Left ventricle myocardium superior (tissue), 1 donor: ENCODE measurements around the gene HDDC3. TPM values are rescaled to one million over a fixed set of nuclear protein-coding genes. Genes with fewer than 3 reads are reported as not detected.
A peak's percentile ranks its signal among the peaks of the same experiment; 100 is the strongest.
"Not testable (repeated sequence)": the region's sequence is repeated elsewhere in the genome, so short reads cannot be mapped to it uniquely, and the experiment has no call there.

Experiments
- ATAC-seq: fragments of 200-7000 bp; cut with Tn5 transposase; one replicate; pipeline ENCODE4 v1.9.1; 2020; ENCODE audit warnings: mild to moderate bottlenecking, moderate library complexity
- DNase-seq: peaks from one replicate; pipeline ENCODE4 v3.0.0-alpha.2; 2020
- intact Hi-C: fragments of 100-400 bp; cut with micrococcal nuclease; formaldehyde crosslinking; loops from one replicate; pipeline ENCODE4 v1.11.0; 2022
- total RNA-seq: library from RNA; stranded (reverse); fragmentation: NEBNext Ultra II Directional; extraction: Animal tissue kit (Norgen Biotek cat#: 25700); gene quantifications from one replicate; pipeline ENCODE4 v1.2.1, GENCODE V29; 2021
- donor health status: DM: no; HTN: yes; CAD: no; lungs with severe emphysema.

HDDC3 gene
- total RNA-seq, 1 donor from 2014 or later: 15.0 TPM

DNA sequence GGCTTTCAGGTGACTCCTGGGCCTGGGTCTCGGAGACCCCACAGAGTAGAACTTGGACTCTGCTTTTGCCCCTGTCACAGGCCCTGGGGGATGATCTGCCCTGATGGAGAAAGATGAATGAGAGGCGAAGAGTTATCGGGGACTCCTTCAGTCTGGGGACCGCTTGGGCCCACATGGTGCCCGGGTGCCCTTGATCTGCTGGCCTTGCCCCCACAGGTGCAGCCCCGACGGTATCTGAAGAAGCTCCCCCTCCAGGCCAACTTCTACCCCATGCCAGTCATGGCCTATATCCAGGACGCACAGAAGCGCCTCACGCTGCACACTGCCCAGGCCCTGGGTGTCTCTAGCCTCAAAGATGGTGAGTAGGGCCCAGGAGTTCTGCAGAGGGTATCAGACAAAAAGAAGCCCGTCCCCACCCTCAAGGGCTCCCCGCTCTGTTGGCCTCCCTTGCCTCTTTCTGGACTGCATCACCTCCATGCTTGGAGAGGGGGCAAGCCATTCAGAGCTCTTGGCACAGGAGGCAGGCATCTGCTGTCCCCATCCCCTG lies 18.9 kb downstream of the HDDC3 start:
- DNase-seq: peak; percentile 11
- intact Hi-C loops: no loop called here

DNA sequence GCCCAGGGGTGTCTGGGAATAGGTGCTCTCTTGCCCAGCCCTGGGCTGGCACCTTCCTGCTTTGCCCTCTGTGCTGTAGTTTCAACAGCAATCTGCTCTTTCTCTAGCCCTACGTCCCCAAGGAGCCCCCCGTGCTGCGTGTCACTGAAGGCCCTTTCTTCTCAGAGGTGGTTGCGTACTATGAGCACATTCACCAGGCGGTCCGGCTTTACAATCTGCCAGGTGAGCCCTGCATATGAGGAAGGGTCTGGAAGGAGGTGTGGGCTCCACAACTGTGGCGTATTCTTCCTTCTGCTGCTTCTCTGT lies 19.6 kb downstream of the HDDC3 start:
- DNase-seq: peak; percentile 19
- intact Hi-C loops: no loop called here
- no peak for ATAC-seq

More for the DNA sequence above, 18.9 kb downstream of the HDDC3 start:
- ATAC-seq: no peak

DNA sequence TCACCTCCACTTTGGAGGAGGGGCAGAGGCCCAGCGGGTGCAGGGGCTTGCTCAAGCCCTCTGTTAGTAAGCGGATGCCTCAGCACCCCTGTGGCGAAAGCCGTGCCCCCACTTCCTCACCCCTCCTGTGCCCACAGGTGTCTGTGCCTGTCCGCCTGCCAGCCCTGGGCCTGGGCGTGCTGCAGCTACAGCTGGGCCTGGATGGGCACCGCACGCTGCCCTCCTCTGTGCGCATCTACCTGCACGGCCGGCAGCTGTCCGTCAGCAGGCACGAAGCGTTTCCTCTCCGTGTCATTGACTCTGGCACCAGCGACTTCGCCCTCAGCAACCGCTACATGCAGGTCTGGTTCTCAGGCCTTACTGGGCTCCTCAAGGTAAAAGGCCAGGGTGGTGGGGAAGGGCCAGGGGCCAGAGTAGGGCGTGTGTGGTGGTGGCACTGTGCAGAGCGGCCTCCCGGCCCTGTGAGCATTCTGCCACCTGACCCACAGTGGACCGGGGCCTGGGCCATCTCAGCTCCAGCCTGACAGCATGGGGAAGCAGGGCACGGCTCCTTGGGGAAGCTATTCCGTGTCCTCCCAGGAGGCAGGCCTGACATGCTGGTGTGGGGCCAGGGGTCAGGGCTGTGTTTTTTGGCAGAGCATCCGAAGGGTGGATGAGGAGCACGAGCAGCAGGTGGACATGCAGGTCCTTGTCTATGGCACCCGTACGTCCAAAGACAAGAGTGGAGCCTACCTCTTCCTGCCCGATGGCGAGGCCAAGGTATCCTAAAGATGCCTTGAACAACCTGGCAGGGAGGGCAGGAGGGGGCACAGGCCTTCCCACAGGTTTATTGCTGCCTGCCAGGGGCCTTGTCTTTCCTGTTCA lies 20.2 kb downstream of the HDDC3 start:
- no peak for ATAC-seq
- intact Hi-C loops: no loop called here
- DNase-seq: peak; percentile 30

DNA sequence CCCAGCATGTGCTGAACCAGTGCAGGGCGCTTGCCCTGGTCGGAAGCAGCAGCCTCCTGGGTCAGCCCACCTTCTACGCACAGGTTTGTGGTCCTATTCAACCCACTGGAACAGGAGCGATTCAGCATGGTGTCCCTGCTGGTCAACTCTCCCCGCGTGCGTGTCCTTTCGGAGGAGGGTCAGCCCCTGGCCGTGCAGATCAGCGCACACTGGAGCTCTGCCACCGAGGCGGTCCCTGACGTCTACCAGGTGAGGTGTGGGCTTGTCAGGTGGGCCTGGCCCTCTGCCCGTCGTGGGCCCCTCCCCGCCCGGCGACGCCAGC lies 21.1 kb downstream of the HDDC3 start:
- ATAC-seq (no peak), DNase-seq (peak; percentile 23)
- intact Hi-C loops: no loop called here

DNA sequence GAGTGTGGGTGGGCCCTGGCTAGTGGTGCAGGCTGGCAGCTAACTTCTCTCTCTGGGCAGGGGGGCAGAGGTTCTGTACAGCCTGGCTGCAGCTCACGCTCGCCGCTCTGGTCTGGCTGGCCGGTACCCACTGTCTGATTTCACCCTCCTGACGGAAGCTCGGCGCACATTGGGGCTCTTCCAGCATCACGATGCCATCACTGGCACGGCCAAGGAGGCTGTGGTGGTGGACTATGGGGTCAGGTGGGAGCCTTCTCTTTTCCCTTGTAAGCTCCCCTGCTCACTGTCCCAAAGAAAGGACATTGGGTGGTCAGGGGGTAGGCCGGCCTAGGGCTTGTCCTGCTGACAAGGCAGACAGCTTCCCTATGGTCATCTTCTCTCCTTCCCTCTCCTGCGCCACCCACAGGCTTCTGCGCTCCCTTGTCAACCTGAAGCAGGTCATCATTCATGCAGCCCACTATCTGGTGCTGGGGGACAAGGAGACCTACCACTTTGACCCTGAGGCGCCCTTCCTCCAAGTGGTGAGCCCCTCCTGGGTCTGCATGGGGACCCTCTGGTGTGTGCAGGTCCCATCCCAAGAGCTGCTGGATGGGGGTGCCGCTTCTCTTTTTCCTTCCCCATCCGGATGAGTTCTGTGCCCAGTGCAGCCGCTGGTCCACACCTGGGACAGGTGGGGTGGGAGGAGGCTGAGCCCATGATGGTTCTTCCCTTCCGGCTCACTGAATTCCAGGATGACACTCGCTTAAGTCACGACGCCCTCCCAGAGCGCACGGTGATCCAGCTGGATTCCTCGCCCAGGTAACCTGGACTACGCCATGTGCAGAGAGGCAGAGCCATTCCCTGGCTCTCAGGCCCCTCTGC lies 21.7 kb downstream of the HDDC3 start:
- ATAC-seq: no peak
- intact Hi-C loops: no loop called here
- DNase-seq: peak; percentile 21

DNA sequence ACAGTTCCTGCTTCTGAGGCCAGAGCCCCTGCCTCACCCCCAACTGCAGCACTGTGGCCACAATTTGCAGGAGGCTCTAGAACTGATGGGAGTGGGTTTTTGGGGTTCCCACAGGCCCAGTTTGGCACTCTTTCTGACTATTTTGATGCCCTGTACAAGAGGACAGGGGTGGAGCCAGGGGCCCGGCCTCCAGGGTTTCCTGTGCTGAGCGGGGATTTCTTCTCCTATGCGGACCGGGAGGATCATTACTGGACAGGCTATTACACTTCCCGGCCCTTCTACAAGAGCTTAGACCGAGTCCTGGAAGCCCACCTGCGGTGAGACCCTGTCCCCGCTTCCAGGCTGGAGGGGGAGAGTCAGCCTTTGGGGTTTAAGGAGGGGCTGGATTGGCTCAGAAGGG lies 22.4 kb downstream of the HDDC3 start:
- DNase-seq (peak; percentile 5), ATAC-seq (no peak)
- intact Hi-C loops: no loop called here

DNA sequence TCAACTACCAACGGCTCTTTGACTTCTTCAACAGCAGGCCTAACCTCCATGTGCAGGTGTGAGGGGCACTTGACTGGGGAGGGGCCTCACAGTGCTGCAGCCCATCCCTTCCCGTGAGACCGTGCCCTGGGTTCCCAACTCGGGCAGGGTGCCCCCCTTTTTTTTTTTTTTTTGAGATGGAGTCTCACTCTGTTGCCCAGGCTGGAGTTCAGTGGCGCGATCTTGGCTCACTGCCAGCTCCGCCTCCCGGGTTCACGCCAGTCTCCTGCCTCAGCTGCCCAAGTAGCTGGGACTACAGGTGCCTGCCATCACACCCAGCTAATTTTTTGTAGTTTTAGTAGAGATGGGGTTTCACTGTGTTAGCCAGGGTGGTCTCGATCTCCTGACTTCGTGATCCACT lies 22.9 kb downstream of the HDDC3 start:
- intact Hi-C loops, ATAC-seq: not testable (repeated sequence)
- DNase-seq: peak; percentile 29

DNA sequence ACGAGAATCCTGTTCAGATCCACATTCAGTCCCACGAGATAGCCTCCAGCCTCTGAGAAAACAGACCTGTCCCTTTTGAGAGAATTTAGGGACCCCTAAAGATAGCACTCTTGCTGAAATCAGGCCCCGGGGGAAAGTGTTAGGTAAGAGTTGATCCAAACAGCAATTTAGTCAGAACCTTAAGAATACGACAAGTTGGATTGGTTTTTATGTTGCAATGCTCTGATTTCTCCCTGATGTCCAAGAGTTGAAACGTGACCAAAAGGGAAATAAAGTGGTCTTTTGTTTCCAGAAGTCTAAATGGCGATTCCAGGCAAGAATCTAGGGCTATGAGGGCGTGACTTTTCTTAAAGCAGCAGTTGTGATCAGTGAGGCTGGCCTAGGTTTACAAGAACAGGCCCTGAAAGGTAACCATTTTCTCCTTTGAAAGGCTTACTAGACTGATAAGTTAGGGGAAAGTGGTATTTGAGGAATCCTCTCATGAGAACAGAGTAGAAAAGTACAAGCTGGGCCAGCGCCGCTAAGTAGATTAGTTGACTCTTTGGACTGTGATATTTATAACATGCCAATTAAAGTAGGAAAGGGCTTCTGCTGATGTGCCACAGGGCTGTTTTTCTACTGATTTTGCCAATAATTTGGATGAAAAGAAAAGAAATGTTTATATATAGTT lies 24.4 kb downstream of the HDDC3 start:
- ATAC-seq: peak; percentile 53
- intact Hi-C loops: no loop called here
- peak; percentile 45 for DNase-seq

DNA sequence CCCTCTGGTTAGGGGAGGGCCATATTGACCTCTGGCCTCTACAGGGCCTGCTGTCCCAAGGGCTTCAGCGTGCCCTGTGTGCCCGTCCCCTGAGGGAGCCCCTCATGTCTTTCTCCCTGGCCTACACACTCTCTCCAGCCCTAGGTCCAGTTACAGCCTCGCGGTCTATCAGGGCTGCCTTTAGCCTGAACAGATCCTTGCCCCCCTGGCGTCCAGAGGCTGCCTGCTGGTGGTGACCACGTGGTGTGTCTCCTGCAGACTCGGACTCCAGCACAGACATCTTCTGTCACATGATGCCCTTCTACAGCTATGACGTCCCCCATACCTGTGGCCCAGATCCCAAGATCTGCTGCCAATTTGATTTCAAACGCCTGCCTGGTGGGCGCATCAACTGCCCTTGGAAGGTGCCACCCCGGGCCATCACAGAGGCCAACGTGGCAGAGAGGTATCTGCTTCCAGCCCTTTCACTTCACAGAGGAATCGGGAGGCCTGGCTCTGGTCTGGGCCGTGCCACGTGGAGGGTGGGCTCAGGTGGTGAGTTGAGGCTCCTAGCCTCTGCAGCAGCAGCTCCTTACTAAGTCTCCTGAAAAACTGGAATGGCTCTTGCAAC lies 25.2 kb downstream of the HDDC3 start:
- intact Hi-C loops: no loop called here
- ATAC-seq (no peak), DNase-seq (peak; percentile 35)

DNA sequence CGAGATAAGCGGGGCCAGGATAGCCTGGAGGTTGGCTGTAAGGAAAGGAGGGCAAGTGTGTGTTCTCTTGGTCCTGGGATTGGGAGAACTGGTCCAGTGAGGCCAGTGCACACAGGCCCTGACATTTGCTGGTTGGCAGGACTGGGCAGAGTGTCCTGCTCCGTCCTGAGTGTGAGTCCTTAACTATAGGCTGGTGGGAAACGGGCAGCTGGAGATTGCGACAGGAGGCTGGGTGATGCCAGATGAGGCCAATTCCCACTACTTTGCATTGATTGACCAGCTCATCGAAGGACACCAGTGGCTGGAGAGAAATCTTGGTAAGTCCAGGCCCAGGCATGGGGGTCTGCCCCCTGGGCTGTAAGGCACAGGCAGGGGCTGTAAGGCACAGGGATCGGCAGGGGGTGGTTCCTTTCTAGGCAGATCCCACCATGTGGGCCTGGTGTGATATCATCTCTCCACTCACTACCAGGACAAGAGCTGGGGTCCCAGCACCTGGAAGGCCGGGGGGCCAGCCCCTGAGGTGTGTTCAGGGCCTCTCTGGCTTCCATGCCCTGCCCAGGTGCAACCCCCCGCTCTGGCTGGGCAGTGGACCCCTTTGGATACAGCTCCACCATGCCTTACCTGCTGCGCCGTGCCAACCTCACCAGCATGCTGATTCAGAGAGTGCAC lies 26.0 kb downstream of the HDDC3 start:
- peak; percentile 27 for DNase-seq
- no peak for ATAC-seq
- intact Hi-C loops: no loop called here

DNA sequence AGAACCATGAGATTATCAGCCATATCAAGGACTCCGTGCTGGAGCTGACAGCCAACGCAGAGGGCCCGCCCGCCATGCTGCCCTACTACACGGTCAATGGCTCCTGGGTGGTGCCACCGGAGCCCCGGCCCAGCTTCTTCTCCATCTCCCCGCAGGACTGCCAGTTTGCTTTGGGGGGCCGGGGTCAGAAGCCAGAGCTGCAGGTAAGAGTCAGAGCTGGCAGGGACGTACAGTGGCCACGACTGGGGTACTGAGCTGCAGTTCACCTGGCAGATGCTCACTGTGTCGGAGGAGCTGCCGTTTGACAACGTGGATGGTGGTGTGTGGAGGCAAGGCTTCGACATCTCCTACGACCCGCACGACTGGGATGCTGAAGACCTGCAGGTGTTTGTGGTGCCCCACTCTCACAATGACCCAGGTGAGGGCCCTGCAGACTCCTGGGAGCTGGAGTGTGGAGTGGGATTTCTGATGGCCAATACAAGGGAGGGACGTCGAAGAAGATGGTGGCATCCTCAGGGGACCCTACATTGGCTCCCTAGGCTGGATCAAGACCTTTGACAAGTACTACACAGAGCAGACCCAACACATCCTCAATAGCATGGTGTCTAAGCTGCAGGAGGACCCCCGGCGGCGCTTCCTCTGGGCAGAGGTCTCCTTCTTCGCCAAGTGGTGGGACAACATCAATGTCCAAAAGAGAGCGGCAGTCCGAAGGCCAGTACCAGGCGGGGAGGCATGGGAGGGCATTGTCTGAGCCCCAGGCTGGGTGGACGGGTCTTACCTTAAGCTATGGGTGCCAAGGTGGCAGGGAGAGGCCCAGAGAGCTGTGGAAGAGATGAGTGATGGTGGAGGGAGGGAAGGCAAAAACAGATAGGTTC lies 26.8 kb downstream of the HDDC3 start:
- intact Hi-C loops: no loop called here
- DNase-seq: peak; percentile 31
- no peak for ATAC-seq

DNA sequence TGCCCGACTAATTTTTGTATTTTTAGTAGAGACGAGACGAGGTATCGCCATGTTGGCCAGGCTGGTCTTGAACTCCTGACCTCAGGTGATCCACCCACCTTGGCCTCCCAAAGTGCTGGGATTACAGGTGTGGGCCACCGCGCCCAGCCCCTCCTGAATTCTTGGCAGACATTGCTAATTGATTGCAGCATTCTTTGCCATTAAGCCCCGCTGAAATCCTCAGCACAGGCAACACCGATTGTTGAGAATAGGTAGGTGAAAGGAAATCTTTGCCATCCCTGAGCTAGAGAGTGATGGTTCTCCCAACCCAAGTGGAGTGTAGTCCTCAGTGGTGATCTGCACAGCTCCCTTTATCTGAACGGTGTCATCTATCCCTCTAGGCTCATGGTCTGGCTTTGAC lies 27.6 kb downstream of the HDDC3 start:
- peak; percentile 12 for DNase-seq
- intact Hi-C loops: no loop called here
- ATAC-seq: no peak

DNA sequence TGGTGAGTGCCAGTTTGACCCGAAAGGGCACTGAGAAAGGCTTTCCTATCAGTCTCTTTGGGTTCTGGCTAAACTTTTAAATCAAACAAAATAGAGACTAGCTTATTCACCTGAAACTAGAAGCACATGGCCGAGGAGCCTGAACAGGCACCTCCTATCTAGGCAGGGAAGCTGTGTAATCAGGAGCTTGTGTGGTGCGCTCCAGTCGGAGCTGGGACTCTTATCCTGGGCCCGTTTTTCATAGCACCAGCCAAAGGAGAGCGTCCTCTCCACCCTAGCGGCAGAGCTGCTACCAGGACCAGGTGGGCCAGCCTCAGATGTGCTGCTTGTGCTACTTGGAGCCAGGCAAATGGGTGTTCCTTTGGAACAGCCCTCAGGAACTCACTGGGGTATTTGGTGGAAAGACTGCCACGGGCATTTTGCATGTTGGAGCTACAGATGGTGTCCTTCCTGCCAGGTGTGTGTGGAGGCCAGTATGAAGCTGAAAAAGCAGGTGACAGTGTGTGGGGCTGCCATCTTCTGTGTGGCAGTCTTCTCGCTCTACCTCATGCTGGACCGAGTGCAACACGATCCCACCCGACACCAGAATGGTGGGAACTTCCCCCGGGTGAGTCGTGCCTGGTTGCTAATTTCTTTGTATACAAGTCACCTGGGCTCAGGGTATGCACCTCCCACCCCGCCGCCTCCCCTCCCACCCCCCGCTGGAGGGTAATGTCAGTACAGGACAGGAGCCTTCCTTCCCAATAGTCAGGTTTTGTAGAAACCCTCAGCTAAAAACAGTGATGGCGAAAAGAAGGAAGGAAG lies 28.4 kb downstream of the HDDC3 start:
- ATAC-seq (peak; percentile 21), DNase-seq (peak; percentile 35)
- intact Hi-C loops: no loop called here

DNA sequence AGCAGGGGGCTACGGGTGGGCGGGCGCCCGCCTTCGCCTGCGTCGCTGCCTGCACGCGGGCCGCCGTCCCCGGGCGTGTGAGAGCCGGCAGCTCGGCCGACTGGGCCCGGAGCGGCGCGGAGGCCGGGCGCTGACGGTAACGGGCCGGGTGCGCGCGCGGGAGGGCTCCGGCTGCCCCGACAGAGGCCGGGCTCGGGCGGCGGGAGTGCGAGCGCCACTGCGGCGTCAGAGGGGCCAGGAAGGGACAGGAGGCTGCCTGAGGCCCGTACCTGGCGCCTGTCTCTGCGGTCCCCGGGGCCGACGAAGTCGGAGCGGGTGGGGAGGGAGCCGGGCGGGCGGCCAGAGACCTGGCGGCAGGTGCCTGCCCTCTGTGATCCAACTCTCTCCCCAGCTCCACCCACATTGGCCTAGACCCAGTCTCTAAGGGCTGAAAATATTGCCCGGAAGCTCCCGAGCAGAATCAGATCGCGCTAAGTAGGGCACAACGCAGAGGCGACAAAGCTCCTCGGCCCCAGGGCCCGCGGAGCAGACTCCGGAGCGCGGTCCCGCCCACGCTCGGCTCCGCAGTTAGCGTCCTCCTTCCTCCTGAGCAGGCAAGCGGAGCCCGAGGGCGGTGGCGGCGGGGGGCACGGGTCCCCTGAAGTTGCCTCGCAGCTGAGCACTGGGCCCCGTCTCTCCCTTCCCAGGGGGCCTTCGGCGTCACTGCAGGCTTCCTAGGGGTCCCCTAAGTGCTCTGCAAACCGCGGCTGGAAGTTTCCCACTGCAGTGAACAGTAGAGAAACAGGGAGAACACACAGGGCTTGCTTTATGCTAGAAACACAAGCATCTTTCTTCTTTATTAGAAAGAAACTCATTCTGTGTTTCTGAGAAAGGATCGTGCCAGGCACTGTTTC lies 29.3 kb downstream of the HDDC3 start, which contains the start of gene MAN2A2:
TSS of gene MAN2A2 (plus strand) at position 463 of the 893 bp plus-strand sequence. CDS start 906 bp downstream, outside the sequence.
- ATAC-seq (peak; percentile 62), DNase-seq (peak; percentile 82)
- intact Hi-C loops: no loop called here

DNA sequence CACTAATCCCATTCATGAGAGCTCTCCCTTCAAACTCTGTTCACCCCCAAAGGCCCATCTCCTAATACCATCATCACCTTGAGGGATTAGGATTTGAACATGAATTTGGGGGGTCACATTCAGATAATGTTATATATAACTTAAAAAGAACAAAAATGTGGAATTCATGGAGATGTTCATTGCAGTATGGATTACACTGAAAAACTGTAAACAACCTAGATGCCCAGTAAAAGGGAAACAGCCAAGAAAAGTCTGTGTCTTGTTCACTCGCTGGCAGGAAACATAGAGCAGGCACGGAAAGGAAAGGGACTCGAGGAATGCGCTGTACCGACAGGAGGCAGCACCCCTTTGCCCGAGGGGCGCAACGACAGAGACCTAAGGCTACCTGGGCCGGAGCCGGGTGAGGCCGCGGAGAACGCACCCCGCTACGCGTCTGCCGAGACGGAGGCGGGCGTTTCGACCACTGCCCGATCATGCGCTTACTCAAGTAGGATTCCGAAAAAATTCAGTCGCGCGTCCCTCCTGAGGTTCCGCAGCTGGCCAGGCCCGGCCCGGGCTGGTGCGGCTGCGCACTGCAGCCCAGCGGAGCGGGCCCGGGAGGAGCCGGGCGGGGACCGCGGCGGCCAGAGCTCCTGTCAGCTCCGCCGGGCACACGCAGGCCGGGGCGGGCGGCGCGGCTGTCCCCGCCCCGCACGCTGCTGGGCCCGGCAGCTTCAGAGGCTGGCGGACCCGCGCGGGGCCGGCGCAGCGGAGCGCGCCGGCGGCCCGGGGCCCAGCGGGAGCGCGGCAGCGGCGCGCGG lies 30.1 kb downstream of the HDDC3 start:
- ATAC-seq: peak; percentile 89
- intact Hi-C loops: no loop called here
- DNase-seq: peak; percentile 88
